SU-DHL-6 (cell line): ENCODE results near the gene EDDM3A.

ENCODE experiments used
- EZH2phosphoT487 ChIP-seq: fragments of 200-600 bp; sonication (generic), shearing (Covaris generic); conservative IDR thresholded peaks from 2 replicates; pipeline ENCODE4 v1.6.1; 2018; ENCODE audit warnings: mild to moderate bottlenecking, antibody characterized with exemption, low read length, moderate library complexity, mixed read lengths
- TF ChIP-seq, protein P1 (sequence below): fragments of 200-600 bp; sonication (generic); IDR thresholded peaks from one replicate; pipeline ENCODE4 v1.5.1; 2017; ENCODE audit warnings: antibody characterized with exemption, mild to moderate bottlenecking, low read length, moderate library complexity; ENCODE audit not compliant: insufficient read depth, poor library complexity, severe bottlenecking

GRCh38 chr14:20720741-20721140, 24.9 kb upstream of the EDDM3A start:
- TF ChIP-seq, protein P1, sequence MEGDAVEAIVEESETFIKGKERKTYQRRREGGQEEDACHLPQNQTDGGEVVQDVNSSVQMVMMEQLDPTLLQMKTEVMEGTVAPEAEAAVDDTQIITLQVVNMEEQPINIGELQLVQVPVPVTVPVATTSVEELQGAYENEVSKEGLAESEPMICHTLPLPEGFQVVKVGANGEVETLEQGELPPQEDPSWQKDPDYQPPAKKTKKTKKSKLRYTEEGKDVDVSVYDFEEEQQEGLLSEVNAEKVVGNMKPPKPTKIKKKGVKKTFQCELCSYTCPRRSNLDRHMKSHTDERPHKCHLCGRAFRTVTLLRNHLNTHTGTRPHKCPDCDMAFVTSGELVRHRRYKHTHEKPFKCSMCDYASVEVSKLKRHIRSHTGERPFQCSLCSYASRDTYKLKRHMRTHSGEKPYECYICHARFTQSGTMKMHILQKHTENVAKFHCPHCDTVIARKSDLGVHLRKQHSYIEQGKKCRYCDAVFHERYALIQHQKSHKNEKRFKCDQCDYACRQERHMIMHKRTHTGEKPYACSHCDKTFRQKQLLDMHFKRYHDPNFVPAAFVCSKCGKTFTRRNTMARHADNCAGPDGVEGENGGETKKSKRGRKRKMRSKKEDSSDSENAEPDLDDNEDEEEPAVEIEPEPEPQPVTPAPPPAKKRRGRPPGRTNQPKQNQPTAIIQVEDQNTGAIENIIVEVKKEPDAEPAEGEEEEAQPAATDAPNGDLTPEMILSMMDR = no peak
- TF ChIP-seq EZH2phosphoT487 = no peak
